ENCODE measurements around the gene U2SURP.
A peak's percentile ranks its signal among the peaks of the same experiment; 100 is the strongest.

Gene U2SURP

GRCh38 chr3:143002083-143002712, 828 bp downstream of the U2SURP start:
- Histone ChIP-seq H3K9ac (ENCODE audit: low read length) (peak overlapping the region; percentile 95), H3K4me1 (ENCODE audit: control insufficient read depth in 1 of 2, insufficient read depth in 2 of 2, low read length in 2 of 2) (peaks cover 0 to 4% of the 10 kb centered on the region in 2 experiments), H2BK5ac (ENCODE audit: low read depth, low read length, poor library complexity) (peak overlapping the region; percentile 19), H2BK120ac (ENCODE audit: insufficient read depth, low read length, poor library complexity) (no peak overlapping the region), H3K27ac (ENCODE audit: low read depth, low read length) (no peak overlapping the region), H3K27me3 (ENCODE audit: insufficient read depth, low read length) (no peaks in the 10 kb centered on the region), H3K18ac (ENCODE audit: low read length) (no peak overlapping the region), H3K4me3 (ENCODE audit: low read depth, low read length) (peak overlapping the region; percentile 98), H2AK5ac (ENCODE audit: low read length) (no peak overlapping the region), H3K79me2 (ENCODE audit: control insufficient read depth, insufficient read depth, low read length, poor library complexity) (peaks cover 9% of the 10 kb centered on the region), H3K9me3 (ENCODE audit: insufficient read depth, low read depth, low read length) (no peaks in the 10 kb centered on the region), H2AFZ (ENCODE audit: insufficient read depth, low read length, poor library complexity) (peak overlapping the region; percentile 53), H3K4me2 (ENCODE audit: low read length) (peak overlapping the region; percentile 96), H4K91ac (ENCODE audit: low read depth, low read length) (peak overlapping the region; percentile 58), H3K4ac (ENCODE audit: low read depth, low read length) (peak overlapping the region; percentile 60), H3K79me1 (ENCODE audit: low read length) (peaks cover 8% of the 10 kb centered on the region), H3K36me3 (ENCODE audit: control insufficient read depth in 1 of 2, insufficient read depth in 2 of 2, low read length in 2 of 2) (no peaks in the 10 kb centered on the region), H3K23ac (ENCODE audit: low read length) (no peak overlapping the region), H4K8ac (ENCODE audit: low read depth, low read length) (peak overlapping the region; percentile 96), H2BK12ac (ENCODE audit: low read length) (no peak overlapping the region), H4K12ac (ENCODE audit: low read depth, low read length) (peak overlapping the region; percentile 68), H3K14ac (ENCODE audit: low read length) (peak overlapping the region; percentile 66)
- no CpG with 5 or more reads among the region's 19 CpGs for WGBS (ENCODE audit: extremely low coverage, insufficient coverage, insufficient read length)
- peak in 1 of 2 donors; percentile 29 for DNase-seq

- H3K4me1 ChIP-seq (ENCODE audit: control insufficient read depth in 1 of 2, insufficient read depth in 2 of 2, low read length in 2 of 2): peaks cover 0 to 4% of the 10 kb centered on the region in 2 experiments
- H4K8ac ChIP-seq (ENCODE audit: low read depth, low read length): no peak overlapping the region
- H2BK120ac ChIP-seq (ENCODE audit: insufficient read depth, low read length, poor library complexity): no peak overlapping the region
- H2BK5ac ChIP-seq (ENCODE audit: low read depth, low read length, poor library complexity): no peak overlapping the region
- H3K27me3 ChIP-seq (ENCODE audit: insufficient read depth, low read length): no peaks in the 10 kb centered on the region
- peak overlapping the region; percentile 84 for H3K4ac ChIP-seq (ENCODE audit: low read depth, low read length)
- no peak overlapping the region for H3K14ac ChIP-seq (ENCODE audit: low read length)
- H3K79me1 ChIP-seq (ENCODE audit: low read length): peaks cover 8% of the 10 kb centered on the region
- no peak for DNase-seq
- no peaks in the 10 kb centered on the region for H3K36me3 ChIP-seq (ENCODE audit: control insufficient read depth in 1 of 2, insufficient read depth in 2 of 2, low read length in 2 of 2)
- no peak overlapping the region for H3K23ac ChIP-seq (ENCODE audit: low read length)
- WGBS (ENCODE audit: extremely low coverage, insufficient coverage, insufficient read length): no CpG with 5 or more reads among the region's 9 CpGs
- H3K9me3 ChIP-seq (ENCODE audit: insufficient read depth, low read depth, low read length): no peaks in the 10 kb centered on the region
- H3K18ac ChIP-seq (ENCODE audit: low read length): no peak overlapping the region
- peak overlapping the region; percentile 73 for H3K9ac ChIP-seq (ENCODE audit: low read length)
- no peak overlapping the region for H3K4me3 ChIP-seq (ENCODE audit: low read depth, low read length)
- no peak overlapping the region for H2AK5ac ChIP-seq (ENCODE audit: low read length)
- H2AFZ ChIP-seq (ENCODE audit: insufficient read depth, low read length, poor library complexity): no peak overlapping the region
- H4K91ac ChIP-seq (ENCODE audit: low read depth, low read length): no peak overlapping the region
- no peak overlapping the region for H3K27ac ChIP-seq (ENCODE audit: low read depth, low read length)
- H2BK12ac ChIP-seq (ENCODE audit: low read length): no peak overlapping the region
- no peak overlapping the region for H4K12ac ChIP-seq (ENCODE audit: low read depth, low read length)
- peaks cover 9% of the 10 kb centered on the region for H3K79me2 ChIP-seq (ENCODE audit: control insufficient read depth, insufficient read depth, low read length, poor library complexity)
- peak overlapping the region; percentile 96 for H3K4me2 ChIP-seq (ENCODE audit: low read length)
Measured at GRCh38 chr3:143002727-143003126, 1.4 kb downstream of the U2SURP start.

GRCh38 chr3:143004823-143005222, 3.5 kb downstream of the U2SURP start:
- Histone ChIP-seq H3K4me1 (ENCODE audit: control insufficient read depth in 1 of 2, insufficient read depth in 2 of 2, low read length in 2 of 2) (peaks cover 0 to 1% of the 10 kb centered on the region in 2 experiments), H2BK120ac (ENCODE audit: insufficient read depth, low read length, poor library complexity) (no peak overlapping the region), H3K79me2 (ENCODE audit: control insufficient read depth, insufficient read depth, low read length, poor library complexity) (peaks cover 15% of the 10 kb centered on the region), H2BK5ac (ENCODE audit: low read depth, low read length, poor library complexity) (no peak overlapping the region), H2AFZ (ENCODE audit: insufficient read depth, low read length, poor library complexity) (no peak overlapping the region), H2BK12ac (ENCODE audit: low read length) (no peak overlapping the region), H3K36me3 (ENCODE audit: control insufficient read depth in 1 of 2, insufficient read depth in 2 of 2, low read length in 2 of 2) (no peaks in the 10 kb centered on the region), H4K8ac (ENCODE audit: low read depth, low read length) (no peak overlapping the region), H3K27me3 (ENCODE audit: insufficient read depth, low read length) (no peaks in the 10 kb centered on the region), H3K4ac (ENCODE audit: low read depth, low read length) (no peak overlapping the region), H3K14ac (ENCODE audit: low read length) (no peak overlapping the region), H3K27ac (ENCODE audit: low read depth, low read length) (no peak overlapping the region), H3K9me3 (ENCODE audit: insufficient read depth, low read depth, low read length) (no peaks in the 10 kb centered on the region), H4K91ac (ENCODE audit: low read depth, low read length) (no peak overlapping the region), H3K4me2 (ENCODE audit: low read length) (no peak overlapping the region), H3K79me1 (ENCODE audit: low read length) (peaks cover 8% of the 10 kb centered on the region), H4K12ac (ENCODE audit: low read depth, low read length) (no peak overlapping the region), H2AK5ac (ENCODE audit: low read length) (no peak overlapping the region), H3K23ac (ENCODE audit: low read length) (no peak overlapping the region), H3K9ac (ENCODE audit: low read length) (no peak overlapping the region), H3K4me3 (ENCODE audit: low read depth, low read length) (no peak overlapping the region), H3K18ac (ENCODE audit: low read length) (no peak overlapping the region)
- no peak for DNase-seq
- no CpG with 5 or more reads among the region's 2 CpGs for WGBS (ENCODE audit: extremely low coverage, insufficient coverage, insufficient read length)

- Histone ChIP-seq H3K27me3 (ENCODE audit: insufficient read depth, low read length) (no peaks in the 10 kb centered on the region), H3K4me2 (ENCODE audit: low read length) (no peak overlapping the region), H2AK5ac (ENCODE audit: low read length) (no peak overlapping the region), H3K4me3 (ENCODE audit: low read depth, low read length) (no peak overlapping the region), H4K8ac (ENCODE audit: low read depth, low read length) (no peak overlapping the region), H3K9me3 (ENCODE audit: insufficient read depth, low read depth, low read length) (no peaks in the 10 kb centered on the region), H3K27ac (ENCODE audit: low read depth, low read length) (no peak overlapping the region), H3K18ac (ENCODE audit: low read length) (no peak overlapping the region), H2BK120ac (ENCODE audit: insufficient read depth, low read length, poor library complexity) (no peak overlapping the region), H3K36me3 (ENCODE audit: control insufficient read depth in 1 of 2, insufficient read depth in 2 of 2, low read length in 2 of 2) (no peaks in the 10 kb centered on the region), H3K9ac (ENCODE audit: low read length) (no peak overlapping the region), H4K12ac (ENCODE audit: low read depth, low read length) (no peak overlapping the region), H2BK5ac (ENCODE audit: low read depth, low read length, poor library complexity) (no peak overlapping the region), H2AFZ (ENCODE audit: insufficient read depth, low read length, poor library complexity) (no peak overlapping the region), H3K79me1 (ENCODE audit: low read length) (no peaks in the 10 kb centered on the region), H4K91ac (ENCODE audit: low read depth, low read length) (no peak overlapping the region), H3K14ac (ENCODE audit: low read length) (no peak overlapping the region), H2BK12ac (ENCODE audit: low read length) (no peak overlapping the region), H3K79me2 (ENCODE audit: control insufficient read depth, insufficient read depth, low read length, poor library complexity) (peaks cover 6% of the 10 kb centered on the region), H3K4ac (ENCODE audit: low read depth, low read length) (peak overlapping the region; percentile 62), H3K23ac (ENCODE audit: low read length) (no peak overlapping the region), H3K4me1 (ENCODE audit: control insufficient read depth in 1 of 2, insufficient read depth in 2 of 2, low read length in 2 of 2) (no peaks in the 10 kb centered on the region)
- WGBS (ENCODE audit: extremely low coverage, insufficient coverage, insufficient read length): no CpG with 5 or more reads among the region's 3 CpGs
- DNase-seq: peak in 1 of 2 donors; percentile 26
Measured at GRCh38 chr3:143010024-143010423, 8.7 kb downstream of the U2SURP start.
